Measurements from ENCODE around the gene IQSEC3.

DNA sequence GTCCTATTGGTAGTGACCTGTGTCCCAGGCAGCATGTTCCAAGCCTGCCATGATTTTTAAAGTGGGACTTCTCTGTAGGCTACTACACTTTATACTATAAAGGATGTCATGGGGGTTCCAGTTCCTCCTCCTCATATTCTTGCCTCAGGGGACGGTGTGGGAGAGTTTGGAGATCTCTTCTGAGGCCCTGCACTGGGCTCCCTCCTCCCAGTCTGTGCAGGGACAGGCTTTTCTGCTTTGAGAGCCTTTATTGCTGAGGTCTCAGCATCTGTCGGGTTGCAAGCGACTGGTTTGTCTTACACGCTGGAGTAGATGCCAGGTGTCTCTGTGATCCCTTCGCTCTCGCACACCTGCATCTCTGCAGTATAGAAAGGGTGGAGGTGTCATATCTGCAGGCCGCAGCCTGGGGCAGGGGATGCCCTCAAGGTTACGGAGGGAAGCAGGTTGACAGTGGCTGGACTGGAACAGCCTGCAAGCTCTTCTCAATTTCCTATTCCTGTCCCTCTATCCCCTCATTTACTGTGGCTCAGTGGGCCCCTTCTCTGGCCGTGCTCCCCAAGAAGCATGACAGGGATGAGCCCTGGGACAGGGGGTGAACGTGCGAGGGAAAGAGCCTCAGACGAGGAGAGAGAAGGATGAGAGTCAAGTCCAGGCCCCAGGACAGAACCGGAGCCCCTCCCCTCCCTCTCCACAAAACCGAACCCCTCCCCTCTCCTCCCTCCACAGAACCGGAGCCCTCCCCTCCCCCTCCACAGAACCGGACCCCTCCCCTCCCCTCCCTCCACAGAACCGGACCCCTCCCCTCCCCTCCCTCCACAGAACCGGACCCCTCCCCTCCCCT, 96.1 kb downstream of the IQSEC3 start:
- TF ChIP-seq, protein P1, sequence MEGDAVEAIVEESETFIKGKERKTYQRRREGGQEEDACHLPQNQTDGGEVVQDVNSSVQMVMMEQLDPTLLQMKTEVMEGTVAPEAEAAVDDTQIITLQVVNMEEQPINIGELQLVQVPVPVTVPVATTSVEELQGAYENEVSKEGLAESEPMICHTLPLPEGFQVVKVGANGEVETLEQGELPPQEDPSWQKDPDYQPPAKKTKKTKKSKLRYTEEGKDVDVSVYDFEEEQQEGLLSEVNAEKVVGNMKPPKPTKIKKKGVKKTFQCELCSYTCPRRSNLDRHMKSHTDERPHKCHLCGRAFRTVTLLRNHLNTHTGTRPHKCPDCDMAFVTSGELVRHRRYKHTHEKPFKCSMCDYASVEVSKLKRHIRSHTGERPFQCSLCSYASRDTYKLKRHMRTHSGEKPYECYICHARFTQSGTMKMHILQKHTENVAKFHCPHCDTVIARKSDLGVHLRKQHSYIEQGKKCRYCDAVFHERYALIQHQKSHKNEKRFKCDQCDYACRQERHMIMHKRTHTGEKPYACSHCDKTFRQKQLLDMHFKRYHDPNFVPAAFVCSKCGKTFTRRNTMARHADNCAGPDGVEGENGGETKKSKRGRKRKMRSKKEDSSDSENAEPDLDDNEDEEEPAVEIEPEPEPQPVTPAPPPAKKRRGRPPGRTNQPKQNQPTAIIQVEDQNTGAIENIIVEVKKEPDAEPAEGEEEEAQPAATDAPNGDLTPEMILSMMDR (IDR thresholded peaks at IDR 0.05; ENCODE audit: low read depth, low read length), result no peak
- TF ChIP-seq EZH2phosphoT487 (IDR thresholded peaks at IDR 0.05; ENCODE audit: low read depth), result no peak

Data from OCI-LY3 (cell line).